CD4-positive, alpha-beta T cell (primary cell): Measurements from ENCODE around the gene ADAM19. TPM values are rescaled to one million over a fixed set of nuclear protein-coding genes. Genes with fewer than 3 reads are reported as not detected.

Experiments
- ATAC-seq: fragments of 200-7000 bp; cut with Tn5 transposase; one replicate; pipeline ENCODE4 v1.10.0; 2022; ENCODE audit warnings: mild to moderate bottlenecking; ENCODE audit not compliant: poor library complexity
- CTCF ChIA-PET: fragments of 350-600 bp; sonication (Branson Sonifier 250); formaldehyde crosslinking; loops from one replicate; lab custom pipeline; 2021; ENCODE audit warnings: antibody characterized with exemption, inconsistent platforms; lab: Charles Lee
- POLR2A ChIA-PET: fragments of 350-600 bp; sonication (Branson Sonifier 250); formaldehyde crosslinking; loops from one replicate; lab custom pipeline; 2021; ENCODE audit warnings: antibody characterized with exemption, inconsistent platforms; lab: Charles Lee
- DNase-seq, 14 experiments: peaks; one replicate each; pipeline ENCODE4 v3.0.0-alpha.2; 2013 to 2020; ENCODE audit warnings: mixed read lengths in 2 of 14
- H3K27ac ChIP-seq, 2 donors: one replicate each; pipeline versions ENCODE4 v1.5.1 to v1.7.0; 2013; ENCODE audit warnings: low read length in 2 of 2, low read depth in 1 of 2, mild to moderate bottlenecking in 1 of 2
- H3K27me3 ChIP-seq, 2 experiments: 1 replicate in 1 of 2; 2 replicates in 1 of 2; pipeline versions ENCODE4 v1.6.1 to v1.7.0; 2013; ENCODE audit warnings: low read length in 2 of 2, control low read depth in 1 of 2, mild to moderate bottlenecking in 1 of 2, moderate library complexity in 1 of 2; ENCODE audit not compliant: insufficient read depth in 2 of 2, control insufficient read depth in 1 of 2
- H3K36me3 ChIP-seq: one replicate; pipeline ENCODE4 v1.6.1; 2013; ENCODE audit warnings: low read length, control low read depth; ENCODE audit not compliant: insufficient read depth
- H3K4me1 ChIP-seq: one replicate; pipeline ENCODE4 v1.6.1; 2013; ENCODE audit warnings: low read length, control low read depth; ENCODE audit not compliant: insufficient read depth
- H3K4me3 ChIP-seq: one replicate; pipeline ENCODE4 v1.5.1; 2013; ENCODE audit warnings: mild to moderate bottlenecking, low read length, moderate library complexity
- H3K9me3 ChIP-seq, 2 experiments: 1 replicate in 1 of 2; 2 replicates in 1 of 2; pipeline versions ENCODE4 v1.6.1 to v1.7.0; 2013; ENCODE audit warnings: low read length in 2 of 2, mild to moderate bottlenecking in 2 of 2, control low read depth in 1 of 2, moderate library complexity in 1 of 2; ENCODE audit not compliant: control insufficient read depth in 1 of 2, insufficient read depth in 1 of 2
- H3K27ac Mint-ChIP-seq: one replicate; pipeline ENCODE4 v1.8.0; 2020; ENCODE audit warnings: mixed read lengths
- H3K27me3 Mint-ChIP-seq: one replicate; pipeline ENCODE4 v1.8.0; 2021; ENCODE audit warnings: mixed read lengths
- H3K36me3 Mint-ChIP-seq: one replicate; pipeline ENCODE4 v1.8.0; 2021; ENCODE audit warnings: low read depth, mixed read lengths
- H3K4me1 Mint-ChIP-seq: one replicate; pipeline ENCODE4 v1.8.0; 2021; ENCODE audit warnings: low read depth, mixed read lengths
- H3K4me3 Mint-ChIP-seq: one replicate; pipeline ENCODE4 v1.8.0; 2020; ENCODE audit warnings: mild to moderate bottlenecking, mixed read lengths
- H3K9me3 Mint-ChIP-seq: one replicate; pipeline ENCODE4 v1.8.0; 2020; ENCODE audit warnings: mixed read lengths
- intact Hi-C, 2 experiments: fragments of 100-400 bp; cut with DNase I in 1 of 2; cut with micrococcal nuclease in 1 of 2; formaldehyde crosslinking; loops; one replicate each; pipeline versions ENCODE4 v1.15.1 to v1.9.0; 2023 to 2025; cut with DNase I, micrococcal nuclease
- total RNA-seq, 174 experiments: library from RNA in 2 of 174; stranded (reverse) in 2 of 174; gene quantifications; one replicate each; pipeline ENCODE4 v1.2.3 and lab custom pipeline; 2021 to 2026
- TF ChIP-seq, protein P1 (sequence below): fragments of 200-600 bp; IDR thresholded peaks from one replicate; pipeline ENCODE4 v1.8.0; 2022; ENCODE audit warnings: antibody characterized with exemption, mild to moderate bottlenecking

ADAM19 gene
- total RNA-seq, 2 experiments from 2014 or later = 26.7 to 29.1 TPM

DNA sequence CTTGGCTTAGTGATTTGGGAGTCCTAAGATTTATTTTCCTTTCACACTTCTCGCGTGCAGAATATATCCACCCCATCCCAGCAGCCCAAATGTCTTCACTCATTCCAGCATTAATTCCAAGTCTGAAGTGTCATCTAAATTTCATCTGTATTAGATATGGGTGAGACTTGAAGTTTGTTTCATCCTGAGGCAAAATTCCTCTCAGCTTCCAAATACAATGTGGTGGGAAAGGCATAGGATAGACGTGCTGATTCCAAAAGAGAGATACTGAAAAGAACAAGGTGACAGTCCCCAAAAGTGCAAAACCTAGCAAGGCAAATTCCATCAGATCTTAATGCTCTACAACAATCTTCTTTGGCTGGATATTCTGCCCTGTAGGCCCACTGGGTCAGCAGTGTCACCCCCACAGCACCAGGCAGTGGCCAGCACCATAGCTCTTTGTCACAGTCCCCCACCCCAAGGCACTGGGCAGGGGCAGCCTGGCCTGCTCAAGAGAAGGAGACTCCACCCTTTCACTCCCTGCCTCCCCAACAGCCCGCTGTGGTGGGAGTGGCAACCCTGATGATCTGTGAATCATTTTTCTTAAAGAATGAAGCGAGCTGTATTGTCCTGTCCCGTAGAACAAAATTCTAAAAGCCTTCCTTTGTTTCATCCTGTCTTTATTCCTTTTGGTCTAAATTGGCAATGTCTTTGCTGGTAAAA is 2.7 kb upstream of the ADAM19 start:
- Mint-ChIP-seq H3K27me3 (no peaks in the 10 kb centered on the region), H3K27ac (no peak overlapping the region), H3K9me3 (no peaks in the 10 kb centered on the region), H3K36me3 (no peaks in the 10 kb centered on the region), H3K4me1 (peaks cover 34% of the 10 kb centered on the region), H3K4me3 (no peak overlapping the region)
- TF ChIP-seq, protein P1, sequence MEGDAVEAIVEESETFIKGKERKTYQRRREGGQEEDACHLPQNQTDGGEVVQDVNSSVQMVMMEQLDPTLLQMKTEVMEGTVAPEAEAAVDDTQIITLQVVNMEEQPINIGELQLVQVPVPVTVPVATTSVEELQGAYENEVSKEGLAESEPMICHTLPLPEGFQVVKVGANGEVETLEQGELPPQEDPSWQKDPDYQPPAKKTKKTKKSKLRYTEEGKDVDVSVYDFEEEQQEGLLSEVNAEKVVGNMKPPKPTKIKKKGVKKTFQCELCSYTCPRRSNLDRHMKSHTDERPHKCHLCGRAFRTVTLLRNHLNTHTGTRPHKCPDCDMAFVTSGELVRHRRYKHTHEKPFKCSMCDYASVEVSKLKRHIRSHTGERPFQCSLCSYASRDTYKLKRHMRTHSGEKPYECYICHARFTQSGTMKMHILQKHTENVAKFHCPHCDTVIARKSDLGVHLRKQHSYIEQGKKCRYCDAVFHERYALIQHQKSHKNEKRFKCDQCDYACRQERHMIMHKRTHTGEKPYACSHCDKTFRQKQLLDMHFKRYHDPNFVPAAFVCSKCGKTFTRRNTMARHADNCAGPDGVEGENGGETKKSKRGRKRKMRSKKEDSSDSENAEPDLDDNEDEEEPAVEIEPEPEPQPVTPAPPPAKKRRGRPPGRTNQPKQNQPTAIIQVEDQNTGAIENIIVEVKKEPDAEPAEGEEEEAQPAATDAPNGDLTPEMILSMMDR = no peak
- Histone ChIP-seq H3K27me3 (peaks cover 0 to 3% of the 10 kb centered on the region in 2 experiments), H3K36me3 (no peaks in the 10 kb centered on the region), H3K9me3 (no peaks in the 10 kb centered on the region), H3K4me3 (no peak overlapping the region), H3K27ac (no peak overlapping the region), H3K4me1 (peaks cover 22% of the 10 kb centered on the region)
- CTCF ChIA-PET = no interaction called here
- DNase-seq (no peak), ATAC-seq (no peak)
- intact Hi-C loops = loop anchor here in 1 of 2 experiments (5.0 kb wide), 1 partner anchor 36 kb away; no protein-coding TSS in a partner anchor
- POLR2A ChIA-PET = no interaction called here

DNA sequence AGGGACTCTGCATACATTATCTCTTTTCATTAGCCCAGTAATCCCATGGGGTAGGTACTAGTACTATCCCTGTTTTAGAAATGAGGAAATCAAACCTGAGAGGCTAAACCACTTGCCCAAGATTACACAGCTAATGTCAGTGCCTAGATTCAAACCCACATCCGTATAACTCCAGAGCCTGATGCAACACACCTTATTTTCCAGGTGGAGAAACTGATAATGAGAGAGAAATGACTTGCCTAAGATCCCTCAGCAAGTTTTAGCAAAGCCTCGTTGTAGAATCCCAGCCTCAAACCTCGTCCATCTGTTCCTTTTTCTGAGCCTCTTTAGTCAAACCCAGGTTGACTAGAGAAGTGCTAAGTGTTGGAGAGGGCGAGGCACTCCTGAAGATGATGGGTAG is 1.1 kb upstream of the ADAM19 start:
- CTCF ChIA-PET = interaction anchor here (1.4 to 1.7 kb wide), 2 partner anchors 75 to 167 kb away, joined by 3 to 4 read pairs; partner anchors contain the start of genes LSM11 and SOX30
- H3K4me1 Mint-ChIP-seq = peaks cover 38% of the 10 kb centered on the region
- no peak overlapping the region for H3K27ac ChIP-seq

More for the DNA sequence above, 1.1 kb upstream of the ADAM19 start:
- no peak overlapping the region for H3K4me3 ChIP-seq
- Mint-ChIP-seq H3K27ac (peak overlapping the region; percentile 37), H3K27me3 (no peaks in the 10 kb centered on the region), H3K36me3 (no peaks in the 10 kb centered on the region), H3K9me3 (no peaks in the 10 kb centered on the region), H3K4me3 (peak overlapping the region; percentile 81)
- no peak for DNase-seq
- peaks cover 35% of the 10 kb centered on the region for H3K4me1 ChIP-seq
- ATAC-seq = no peak
- intact Hi-C loops = loop anchor here in 1 of 2 experiments (5.0 kb wide), 1 partner anchor 34 kb away; no protein-coding TSS in a partner anchor
- no peaks in the 10 kb centered on the region for H3K36me3 ChIP-seq
- TF ChIP-seq, protein P1 = no peak
- POLR2A ChIA-PET = interaction anchor here (1.4 kb wide), 1 partner anchor 20 kb away, joined by 3 read pairs; no protein-coding TSS in a partner anchor
- peaks cover 0 to 3% of the 10 kb centered on the region in 2 experiments for H3K27me3 ChIP-seq
- no peaks in the 10 kb centered on the region for H3K9me3 ChIP-seq
